Measurements from ENCODE around the gene SORCS2.

Gene SORCS2

GRCh38 chr4:7762376-7763030 lies 570.2 kb downstream of the SORCS2 start:
- no peak for DNase-seq

- DNase-seq = no peak
Observed at GRCh38 chr4:7763106-7763505, 570.8 kb downstream of the SORCS2 start.

DNA sequence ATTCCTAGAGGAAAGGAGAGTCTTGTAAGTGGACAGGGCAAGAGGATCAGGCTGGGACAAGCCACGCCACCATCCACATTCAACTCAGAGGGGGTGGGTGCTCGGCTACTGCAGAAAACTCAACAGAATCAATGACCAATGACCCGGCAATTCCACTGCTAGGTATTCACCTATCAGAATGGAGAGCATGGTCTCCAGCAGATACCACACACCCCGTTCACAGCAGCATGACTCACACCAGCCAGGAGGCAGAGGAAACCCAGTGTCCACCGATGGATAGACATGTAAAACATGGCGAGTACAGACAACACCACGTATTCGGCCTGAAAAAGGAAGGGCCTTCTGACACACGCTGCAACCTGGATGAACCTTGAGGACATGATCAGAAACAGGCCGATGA lies 571.5 kb downstream of the SORCS2 start:
- peak; percentile 73 for DNase-seq

- DNase-seq = no peak
Observed at GRCh38 chr4:7764466-7764865, 572.1 kb downstream of the SORCS2 start.

DNA sequence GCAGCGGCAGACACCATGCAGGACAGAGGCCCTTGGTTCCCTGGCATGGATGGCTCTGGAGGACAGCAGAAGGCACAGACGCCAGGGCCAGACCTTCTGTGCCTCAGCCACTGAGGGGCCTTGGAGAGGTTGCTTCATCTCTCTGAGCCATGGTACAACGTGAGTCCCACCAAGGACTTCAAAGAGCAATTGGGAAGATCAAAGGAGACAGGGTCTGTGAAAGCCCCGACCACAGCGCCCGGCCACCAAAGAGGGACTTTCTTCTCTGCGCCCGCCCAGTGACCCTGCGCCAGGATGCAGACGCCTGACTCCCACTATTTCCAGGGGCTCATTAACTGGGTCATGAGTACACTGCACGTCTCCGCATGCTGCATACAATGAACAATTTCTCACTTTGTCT lies 573.3 kb downstream of the SORCS2 start:
- no peak for DNase-seq

- DNase-seq = no peak
Observed at GRCh38 chr4:7766086-7766485, 573.7 kb downstream of the SORCS2 start.

DNA sequence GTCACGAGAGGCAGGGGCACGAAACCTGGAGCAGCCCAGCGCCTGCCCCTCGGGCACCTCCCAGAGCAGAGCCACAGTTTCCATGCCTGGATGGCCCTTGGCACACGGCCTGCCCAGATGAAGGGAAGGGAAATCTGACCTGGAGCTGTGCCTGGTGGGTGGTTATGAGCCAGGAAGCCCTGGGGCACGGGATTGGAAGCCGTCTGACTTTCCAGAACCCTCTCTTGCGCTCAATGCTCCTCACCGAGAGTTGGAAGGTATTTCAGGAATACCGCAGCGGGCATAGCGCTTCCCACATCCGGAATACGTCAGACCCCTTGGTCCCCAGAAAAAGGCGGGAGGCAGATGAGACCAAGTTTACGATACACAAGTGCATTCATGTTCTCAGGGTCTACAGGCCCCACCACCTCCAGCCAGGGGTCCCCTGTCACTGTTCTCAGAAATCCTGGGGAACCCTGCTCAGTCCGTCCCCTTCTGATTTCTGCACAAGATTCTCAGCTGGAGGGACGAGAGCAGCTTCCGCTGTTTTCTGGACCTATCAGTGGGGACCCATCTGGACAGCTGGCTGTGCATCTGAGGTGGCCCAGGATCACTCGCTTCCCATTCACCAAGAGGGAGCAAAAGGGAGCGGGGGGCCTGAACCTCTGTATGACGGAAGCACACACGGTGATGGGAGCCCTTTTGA lies 574.5 kb downstream of the SORCS2 start:
- DNase-seq = no peak

DNA sequence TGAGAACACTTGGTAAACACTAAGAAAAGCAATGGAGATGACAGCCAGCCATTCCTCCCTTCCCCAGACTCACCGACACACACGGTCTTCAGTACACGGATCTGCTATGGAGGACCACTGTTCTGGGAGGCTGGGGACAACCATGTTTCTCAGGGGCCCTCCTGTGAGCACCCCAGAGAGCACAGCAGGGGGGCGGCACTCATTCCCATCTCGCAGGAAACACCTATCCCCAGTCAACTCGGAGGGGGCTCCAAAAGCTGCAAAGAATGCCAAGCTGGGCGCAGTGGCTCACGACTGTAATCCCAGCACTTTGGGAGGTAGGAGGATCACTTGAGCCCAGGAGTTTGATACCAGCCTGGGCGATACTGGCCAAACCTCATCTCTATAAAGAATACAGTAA lies 575.2 kb downstream of the SORCS2 start:
- no peak for DNase-seq

DNA sequence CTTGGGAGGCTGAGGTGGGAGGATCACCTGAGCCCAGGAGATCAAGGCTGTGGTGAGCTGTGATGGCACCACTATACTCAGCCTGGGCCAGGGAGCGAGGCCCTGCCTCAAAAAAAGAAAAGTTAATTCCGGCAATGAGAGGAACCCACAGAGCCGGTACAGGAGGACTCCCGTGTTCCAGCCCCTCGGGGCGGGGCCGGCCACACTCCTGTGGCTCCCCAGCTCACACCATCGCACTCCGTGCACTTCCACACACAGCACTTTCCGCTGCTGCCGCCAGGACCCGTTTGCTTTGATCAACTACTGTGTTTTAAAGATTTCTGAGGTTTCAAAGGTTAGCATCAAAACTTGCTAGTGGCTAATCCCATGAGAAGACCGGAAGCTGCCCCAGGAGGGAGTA lies 575.6 kb downstream of the SORCS2 start:
- no peak for DNase-seq

- DNase-seq = no peak
Observed at GRCh38 chr4:7768736-7769135, 576.4 kb downstream of the SORCS2 start.

DNA sequence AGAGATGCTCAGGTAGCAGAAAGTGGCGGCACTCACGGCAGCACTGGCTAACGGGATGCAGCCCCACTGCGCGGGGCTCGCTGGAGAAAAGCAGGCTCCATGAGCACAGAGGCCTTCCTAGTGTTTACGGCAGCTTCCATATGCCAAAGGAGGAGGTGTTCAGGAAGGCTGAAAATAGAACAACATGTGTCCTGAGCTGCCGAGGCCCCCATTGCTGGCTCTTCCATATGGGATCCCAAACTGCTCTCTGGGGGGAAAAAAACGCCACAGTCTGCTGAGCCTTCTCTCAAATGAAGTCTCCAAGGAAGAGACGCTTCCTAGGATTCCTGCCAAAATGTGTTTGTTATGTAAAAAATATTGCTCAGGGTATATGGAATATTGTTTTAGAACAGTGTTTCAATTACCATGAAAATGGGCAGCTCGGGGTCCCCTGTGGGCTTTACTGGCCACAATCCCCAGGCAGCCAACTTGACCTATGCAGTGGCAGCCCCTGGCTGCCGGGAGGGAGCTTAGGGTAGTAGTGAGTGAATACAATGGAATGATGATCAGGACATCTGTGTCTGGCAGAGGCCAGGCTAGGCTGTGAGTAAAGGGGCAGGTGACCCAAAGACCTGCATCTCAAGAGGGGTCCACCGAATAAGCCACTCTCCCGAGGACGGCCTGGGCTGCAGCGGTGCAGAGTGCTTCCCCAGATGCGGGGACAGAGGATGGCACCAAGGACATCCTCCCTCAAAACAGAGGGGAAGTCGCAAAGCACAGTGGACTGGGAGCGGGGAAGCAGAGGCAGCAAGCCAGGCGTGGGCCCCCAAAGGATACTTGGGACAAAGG lies 577.3 kb downstream of the SORCS2 start:
- DNase-seq = no peak

DNA sequence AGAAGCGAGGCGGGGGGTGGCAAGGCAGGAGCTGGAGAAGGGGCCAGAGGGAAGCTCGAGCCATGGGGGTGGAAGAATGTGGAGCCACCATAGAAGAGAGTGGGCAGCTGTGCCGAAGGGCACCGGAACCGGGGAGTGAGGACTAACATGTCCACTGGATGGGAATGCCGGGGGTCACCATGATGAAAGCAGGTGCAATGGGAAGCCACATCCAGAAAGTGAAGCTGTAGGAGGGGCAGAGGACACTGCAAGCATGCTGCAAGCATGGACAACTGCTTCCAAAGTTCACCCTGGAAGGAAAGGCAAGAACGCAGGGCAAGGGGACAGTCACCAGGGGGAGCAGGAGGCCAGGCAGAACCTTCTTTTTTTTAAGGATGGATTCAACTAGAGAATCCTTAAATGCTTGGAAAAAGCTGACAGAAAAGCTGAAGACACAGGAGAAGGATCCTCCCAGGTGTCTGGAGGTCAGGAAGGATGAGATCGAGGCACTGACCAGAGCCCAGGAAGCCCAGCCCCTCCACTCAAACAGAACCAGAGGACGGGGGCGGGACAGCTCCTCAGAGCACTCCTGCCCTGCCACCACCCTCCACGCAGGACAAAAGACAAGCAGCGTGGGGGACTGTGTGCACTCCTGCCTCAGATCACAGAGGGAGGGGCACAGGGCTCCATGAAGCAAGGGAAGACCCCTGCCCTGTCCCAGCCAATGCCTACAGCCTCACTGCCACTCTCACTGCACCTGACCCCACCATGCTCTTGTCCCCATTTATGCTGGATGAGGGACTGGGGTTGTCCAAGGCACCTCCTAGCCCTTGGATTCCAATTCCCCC lies 578.1 kb downstream of the SORCS2 start:
- no peak for DNase-seq

- DNase-seq = no peak
Observed at GRCh38 chr4:7771056-7771455, 578.7 kb downstream of the SORCS2 start.

GRCh38 chr4:7771541-7772507 lies 579.5 kb downstream of the SORCS2 start:
- DNase-seq = no peak

DNA sequence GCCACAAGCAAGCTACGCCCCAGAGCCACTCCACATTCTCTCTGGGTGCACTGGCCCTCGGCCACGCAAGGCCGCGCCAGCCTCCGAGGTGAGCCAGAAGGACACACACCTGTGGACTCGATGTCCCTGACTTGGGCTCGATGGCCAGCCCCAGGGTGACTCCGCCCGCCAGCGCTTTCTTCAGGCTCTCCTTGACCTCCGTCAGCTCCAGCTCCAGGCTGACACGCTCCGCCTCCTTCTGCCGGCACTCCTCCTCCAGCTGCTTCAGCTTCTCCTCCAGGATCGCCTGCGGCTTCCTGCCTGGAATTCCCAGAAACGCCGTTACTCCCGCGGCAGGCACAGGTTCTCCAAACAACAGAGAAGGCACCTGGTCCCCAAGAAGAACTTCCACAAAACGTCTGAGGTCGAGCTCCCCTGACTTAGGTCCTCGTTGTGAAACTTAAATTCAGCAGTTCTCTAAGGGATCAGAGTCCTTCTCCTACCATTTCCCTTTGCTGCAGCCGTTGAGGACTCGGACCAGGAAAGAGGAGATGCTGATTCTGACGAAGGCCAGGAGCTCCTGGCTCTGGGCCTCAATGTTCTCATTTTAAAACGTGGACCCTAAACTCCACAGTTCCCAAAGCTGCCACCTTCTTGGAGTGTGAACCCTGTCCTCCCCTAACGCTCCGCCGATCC lies 580.5 kb downstream of the SORCS2 start:
- DNase-seq = no peak

DNA sequence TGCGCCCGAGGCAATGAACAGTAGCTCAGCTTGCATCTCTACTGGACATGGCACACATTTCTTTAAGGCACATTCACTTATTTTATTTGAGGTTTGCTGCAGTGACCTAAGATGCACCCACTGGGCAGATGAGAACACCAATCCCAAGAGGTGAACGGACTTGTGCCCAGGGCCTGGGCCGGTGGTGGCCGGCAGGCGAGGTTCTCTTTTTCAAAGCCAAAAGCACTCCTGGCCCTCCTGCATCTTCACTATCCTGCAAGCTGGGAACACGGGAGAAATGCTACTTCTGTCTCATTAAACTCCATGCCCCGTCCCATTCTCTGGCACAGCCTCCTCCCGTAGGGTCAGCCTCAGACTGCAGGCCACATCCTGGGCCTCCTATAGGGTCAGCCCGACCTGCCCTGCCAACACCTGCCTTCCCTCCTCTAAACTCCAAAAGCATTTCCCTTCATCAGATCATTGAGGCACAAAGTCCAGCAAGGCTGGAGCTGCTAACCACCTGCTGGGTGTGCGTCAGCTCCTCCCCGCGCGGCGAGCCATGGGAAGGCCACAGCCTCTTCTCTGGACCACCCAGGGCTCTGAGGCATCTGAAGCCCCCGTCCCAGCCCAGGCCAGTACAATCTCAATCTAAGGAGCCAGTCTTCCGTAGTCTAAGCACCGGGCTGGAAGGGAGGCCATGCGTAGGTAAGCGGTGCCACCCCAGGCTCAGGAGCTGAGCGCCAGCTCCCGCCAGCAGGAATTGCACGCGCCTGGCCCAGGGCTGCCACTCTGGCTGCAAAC lies 581.3 kb downstream of the SORCS2 start:
- no peak for DNase-seq

GRCh38 chr4:7774301-7775294 lies 582.3 kb downstream of the SORCS2 start:
- DNase-seq = no peak

DNA sequence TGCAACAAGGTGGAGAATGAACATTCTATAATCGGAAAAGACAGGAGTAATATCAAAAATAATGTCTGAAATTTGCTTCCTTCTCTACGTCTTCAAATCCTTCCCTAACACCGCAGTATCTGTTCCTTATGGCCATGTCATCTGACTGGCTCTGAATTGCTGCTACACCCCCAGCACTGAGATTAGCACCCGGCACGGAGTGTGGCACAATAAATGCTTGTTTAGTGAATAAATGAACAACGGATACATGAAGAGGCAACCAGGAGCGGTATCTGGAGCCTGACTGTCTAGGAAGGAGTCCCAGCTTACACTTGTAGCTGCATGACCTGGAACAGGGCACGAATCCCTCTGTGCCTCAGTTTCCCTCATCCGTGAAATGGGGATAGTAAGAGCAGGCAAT lies 583.1 kb downstream of the SORCS2 start:
- DNase-seq = no peak

Data from fibroblast of upper back skin (primary cell).